HG02870 (cell line): ENCODE results near the gene NCBP3.

Experiments
- ATAC-seq: cut with Tn5 transposase; IDR thresholded peaks from one replicate; pipeline ENCODE4 v1.9.1; 2021; ENCODE audit warnings: mild to moderate bottlenecking, moderate library complexity; ENCODE audit not compliant: unreplicated experiment

Gene NCBP3, protein sequence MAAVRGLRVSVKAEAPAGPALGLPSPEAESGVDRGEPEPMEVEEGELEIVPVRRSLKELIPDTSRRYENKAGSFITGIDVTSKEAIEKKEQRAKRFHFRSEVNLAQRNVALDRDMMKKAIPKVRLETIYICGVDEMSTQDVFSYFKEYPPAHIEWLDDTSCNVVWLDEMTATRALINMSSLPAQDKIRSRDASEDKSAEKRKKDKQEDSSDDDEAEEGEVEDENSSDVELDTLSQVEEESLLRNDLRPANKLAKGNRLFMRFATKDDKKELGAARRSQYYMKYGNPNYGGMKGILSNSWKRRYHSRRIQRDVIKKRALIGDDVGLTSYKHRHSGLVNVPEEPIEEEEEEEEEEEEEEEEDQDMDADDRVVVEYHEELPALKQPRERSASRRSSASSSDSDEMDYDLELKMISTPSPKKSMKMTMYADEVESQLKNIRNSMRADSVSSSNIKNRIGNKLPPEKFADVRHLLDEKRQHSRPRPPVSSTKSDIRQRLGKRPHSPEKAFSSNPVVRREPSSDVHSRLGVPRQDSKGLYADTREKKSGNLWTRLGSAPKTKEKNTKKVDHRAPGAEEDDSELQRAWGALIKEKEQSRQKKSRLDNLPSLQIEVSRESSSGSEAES

DNA sequence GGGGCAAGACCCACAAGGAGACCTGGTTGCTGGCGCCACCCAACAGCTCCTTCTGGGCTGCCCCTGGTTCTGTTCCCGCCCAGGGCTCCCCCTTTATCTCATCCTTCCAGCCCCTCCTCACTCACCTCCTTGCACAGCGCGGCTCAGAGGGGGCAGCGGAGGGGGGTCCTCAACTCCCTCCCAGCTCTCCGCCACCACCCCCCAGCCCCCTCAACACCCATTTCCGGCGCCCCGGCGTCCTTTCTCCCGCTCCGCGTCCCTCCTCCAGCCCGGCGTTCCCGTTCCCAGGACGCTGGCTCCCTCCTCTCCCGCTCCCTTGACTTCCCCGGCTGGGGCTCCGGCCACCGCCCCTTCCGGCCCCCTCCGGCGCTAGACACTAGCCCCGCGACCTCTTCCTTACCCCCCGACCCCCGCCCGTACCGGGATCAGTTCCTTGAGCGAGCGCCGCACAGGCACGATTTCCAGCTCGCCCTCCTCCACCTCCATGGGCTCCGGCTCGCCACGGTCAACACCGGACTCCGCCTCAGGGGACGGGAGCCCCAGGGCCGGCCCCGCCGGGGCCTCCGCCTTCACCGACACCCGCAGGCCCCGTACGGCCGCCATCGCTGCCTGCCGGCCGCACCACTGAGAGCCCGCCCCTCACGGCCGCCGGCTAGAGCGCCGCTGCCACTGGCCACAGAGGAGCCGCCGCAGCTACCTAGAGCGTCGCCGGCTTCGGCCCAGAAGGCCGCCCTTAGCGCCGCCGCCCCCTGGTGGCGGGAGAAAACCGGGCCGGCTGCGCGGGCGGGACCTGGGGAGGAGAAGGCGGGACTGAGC lies at the start of gene NCBP3:
NCBP3 (minus strand) TSS at position 626 of the 816 bp plus-strand sequence; CDS start at position 603, 23 bp downstream.
- peak; percentile 92 for ATAC-seq

DNA sequence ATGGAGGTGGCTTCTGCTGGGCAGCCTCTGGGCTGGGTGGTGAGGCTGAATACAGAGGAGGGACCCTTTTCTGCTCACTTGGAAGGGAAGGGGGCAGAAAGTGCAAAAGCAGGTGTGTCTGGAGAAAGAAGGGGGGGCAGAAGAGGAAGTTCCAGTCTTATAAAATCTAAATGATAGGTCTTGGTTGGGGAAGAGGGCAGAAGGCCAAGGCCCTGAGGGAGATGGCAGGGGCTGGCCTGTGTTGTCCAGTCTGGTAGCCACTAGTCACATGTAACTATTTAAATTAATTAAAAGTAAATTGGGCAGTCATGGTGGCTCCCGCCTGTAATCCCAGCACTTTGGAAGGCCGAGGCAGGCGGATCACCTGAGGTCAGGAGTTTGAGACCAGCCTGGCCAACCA lies 49.3 kb upstream of the NCBP3 start:
- no peak for ATAC-seq

DNA sequence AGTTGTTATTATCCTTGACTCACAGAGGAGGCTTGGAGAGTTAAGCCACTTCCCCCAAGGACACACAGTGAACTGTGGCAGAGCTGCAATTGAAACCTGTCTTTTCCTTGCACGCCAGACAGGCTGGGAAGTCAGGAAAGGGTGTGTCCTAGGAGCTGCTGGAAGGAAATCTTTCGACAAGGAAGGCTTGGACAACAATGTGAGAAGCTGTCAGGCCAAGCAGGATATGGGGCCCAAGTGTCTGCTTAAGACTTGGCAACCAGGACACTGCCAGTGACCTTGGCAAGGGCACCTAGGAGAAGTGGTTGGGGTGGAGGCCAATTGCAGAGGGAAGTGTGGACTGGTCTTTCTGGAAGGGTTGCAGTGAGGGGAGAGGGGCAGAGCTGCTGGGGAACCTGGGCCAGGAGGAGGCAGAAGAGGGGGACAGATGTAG lies 48.9 kb upstream of the NCBP3 start:
- ATAC-seq: no peak

DNA sequence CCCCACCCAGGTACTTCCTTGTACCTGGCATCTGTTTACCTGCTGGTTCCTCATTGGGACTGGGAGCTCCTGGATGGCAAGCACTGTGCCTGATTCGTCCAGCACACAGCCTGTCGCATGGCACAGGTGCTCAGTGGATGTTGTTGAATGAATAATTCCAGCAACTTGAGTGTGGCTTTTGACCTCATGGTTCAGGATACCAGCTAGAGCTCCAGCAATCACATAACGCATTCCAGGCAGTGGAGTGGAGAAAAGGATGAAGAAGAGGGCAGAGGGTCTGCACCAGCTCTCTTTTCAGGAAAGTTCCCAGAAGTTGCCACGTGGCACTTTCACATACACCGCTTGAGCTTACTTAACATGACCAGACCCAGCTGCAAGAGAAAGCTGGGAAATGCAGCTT lies 48.1 kb upstream of the NCBP3 start:
- no peak for ATAC-seq

DNA sequence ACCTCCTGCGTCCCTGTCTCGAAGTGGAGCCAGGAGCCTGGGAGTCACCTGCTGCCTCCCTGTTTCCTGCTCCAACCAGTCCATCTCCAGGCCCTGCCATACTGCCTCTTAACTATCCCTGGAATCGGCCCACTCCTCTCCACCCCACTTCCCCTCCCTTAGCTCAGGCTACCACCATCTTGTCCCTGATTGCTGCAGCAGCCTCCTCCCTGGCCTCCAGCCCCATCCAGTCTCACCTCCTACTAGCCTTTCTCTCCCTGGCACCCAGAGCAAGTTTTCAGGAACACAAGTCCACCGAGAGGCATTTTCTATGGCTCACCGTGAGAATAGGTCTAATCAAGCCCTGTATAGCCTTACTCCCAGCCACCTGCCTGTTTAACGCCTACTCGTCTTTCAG lies 47.7 kb upstream of the NCBP3 start:
- no peak for ATAC-seq

DNA sequence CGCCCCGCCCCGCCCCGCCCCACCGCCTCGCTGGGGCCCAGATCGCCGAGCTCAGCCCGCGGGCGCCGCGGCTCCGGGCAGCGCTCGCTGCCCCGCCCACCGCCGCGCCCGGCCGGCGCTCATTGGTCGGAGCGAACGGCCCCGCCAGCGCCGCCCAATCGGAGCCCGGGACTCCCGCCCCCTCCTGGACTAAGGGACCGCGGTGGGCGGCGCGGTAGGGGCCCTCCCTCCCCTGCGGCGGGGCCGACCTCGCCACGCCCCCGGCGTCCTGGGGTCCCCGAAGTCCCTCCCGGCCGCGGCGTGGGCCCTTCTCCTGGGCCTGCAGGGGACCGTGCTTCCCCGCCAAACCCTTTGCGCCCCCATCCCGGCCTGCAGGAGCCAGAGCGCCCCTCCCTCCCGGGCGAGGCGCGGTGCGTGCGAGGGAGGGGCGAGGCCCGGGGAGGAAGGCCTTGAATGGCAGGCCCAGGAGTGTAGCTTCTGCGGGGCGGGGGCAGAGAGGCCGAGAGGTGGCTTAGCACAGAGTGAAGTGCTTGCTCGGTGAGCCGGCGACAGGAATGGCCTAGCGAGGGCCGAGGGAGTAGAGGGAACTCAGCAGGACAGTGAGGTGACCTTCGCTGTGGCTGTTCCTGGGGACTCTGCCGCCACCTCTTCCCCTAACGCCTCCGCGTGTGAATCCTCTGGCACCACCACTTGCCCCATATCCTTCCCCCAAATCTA lies 47.1 kb upstream of the NCBP3 start, which contains the start of gene CAMKK1:
CAMKK1 (minus strand) TSS at position 51 of the 717 bp plus-strand sequence. CDS start 7,366 bp downstream, outside the sequence.
- peak; percentile 83 for ATAC-seq

DNA sequence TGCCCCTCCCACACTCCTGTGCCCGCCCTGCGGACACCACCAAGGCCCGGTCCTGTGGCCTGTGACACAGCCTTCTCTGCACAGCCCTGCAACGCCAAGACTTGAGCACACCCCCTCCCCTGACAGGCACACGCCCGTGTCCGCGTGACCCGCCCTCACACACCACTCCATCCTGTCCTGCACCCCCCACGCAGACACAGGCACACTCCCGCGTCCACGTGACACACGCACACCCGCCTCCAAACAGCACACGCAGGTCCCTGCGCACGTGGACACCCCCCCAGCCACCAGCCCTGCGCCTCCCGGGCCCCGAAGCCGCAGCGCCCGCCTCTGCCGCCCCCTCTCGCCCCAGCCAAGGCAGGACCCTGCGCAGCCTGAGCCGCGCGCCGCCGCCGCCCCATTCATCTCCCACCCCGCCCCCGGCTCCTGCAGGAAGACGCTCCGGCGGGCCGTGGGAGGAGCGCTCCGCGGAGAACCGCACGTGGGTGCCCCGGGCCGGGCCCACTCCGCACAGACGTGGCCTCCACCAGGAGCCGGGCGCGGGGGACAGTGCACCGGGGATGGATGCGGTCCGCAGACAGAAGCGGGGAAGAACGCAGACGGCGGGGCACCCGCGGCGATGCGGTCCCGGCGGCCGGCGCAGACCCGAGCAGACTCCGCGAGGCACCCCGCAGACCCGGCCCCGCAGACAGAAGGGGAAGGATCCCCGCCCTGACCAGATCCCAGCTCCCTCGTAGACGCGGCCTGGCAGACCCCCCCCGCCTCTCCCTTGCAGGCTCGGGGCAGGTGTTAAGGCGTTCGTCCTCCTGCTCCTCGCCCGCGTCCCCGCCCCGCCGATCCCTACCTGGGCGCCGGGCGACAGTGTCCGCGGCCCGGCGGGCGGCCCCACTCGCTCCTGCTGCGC lies 46.3 kb upstream of the NCBP3 start:
- peak; percentile 7 for ATAC-seq

DNA sequence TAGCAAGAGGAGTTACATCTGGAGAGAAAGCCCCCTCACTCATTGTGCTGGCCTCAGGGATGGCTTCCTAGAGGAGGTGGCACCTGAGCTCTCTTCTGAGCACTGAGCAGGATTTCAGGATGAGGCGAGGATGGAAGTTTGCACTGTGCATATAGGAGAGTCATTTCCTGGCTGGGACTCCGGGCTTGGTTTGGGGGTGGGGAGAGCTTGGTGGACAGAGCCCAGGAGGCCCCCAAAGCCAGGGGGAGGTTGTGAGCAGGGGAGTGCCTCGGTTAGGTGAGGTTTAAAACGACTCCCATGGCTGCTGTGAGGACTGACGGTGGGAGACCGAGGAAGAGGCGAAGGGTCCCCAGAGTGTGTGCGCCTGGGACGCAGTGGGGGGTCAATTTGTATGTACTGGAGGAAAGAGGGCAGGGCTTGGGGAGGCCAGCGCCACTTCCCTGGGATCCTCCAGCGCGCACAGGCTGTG lies 45.6 kb upstream of the NCBP3 start:
- no peak for ATAC-seq

DNA sequence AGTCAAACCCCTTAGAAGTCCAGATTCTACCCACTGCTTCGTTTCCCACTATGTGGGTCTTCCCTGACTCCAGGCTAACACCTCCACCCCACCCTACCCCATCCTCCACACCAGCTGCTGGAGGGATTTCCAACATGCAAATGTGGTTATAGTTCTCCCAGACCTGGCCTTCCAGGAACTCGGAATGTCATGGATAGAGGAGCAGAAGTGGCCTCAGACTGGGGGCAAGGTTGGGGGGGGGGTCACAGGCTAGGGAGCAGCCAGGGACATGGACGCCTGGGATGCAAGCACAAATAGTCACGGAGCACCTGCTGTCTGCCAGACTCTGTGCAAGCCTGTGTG lies 44.8 kb upstream of the NCBP3 start:
- ATAC-seq: no peak

DNA sequence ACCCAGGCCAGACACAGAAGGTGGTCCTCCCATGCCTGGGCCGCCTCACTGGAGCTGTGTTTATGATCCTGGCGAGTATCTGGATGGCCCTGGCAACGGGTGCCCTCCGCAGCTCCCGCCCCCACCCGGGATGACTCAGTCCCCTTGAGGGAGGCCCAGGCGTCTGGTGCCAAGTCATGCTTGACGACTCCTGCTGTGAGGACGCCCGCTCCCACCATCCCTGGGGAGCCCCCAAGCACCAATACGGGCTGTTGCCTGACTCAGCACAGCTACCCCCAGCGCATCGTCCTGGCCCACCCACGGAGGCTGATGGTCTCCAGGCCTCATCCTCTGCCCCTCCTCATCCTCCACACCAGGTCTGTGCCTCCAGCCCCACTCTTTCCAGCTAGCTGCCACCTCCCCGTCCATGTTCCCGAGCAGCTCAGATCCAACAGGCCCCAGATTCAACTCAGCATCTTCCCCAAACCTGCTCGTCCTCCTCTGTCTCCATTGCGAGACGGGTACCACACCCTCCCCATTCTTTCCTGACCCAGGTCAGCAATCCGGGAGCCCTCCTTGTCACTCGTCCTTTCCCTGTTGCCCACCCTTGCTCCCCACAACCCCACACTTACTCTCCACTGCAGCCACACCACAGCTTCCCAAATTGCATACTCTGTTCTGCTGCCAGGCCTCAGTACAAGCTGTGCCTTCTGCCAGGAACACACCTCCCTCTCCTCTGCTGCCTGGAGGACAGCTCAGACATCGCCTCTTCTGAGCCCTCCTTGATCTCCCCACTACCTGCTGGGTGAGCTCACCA lies 44.2 kb upstream of the NCBP3 start:
- no peak for ATAC-seq

DNA sequence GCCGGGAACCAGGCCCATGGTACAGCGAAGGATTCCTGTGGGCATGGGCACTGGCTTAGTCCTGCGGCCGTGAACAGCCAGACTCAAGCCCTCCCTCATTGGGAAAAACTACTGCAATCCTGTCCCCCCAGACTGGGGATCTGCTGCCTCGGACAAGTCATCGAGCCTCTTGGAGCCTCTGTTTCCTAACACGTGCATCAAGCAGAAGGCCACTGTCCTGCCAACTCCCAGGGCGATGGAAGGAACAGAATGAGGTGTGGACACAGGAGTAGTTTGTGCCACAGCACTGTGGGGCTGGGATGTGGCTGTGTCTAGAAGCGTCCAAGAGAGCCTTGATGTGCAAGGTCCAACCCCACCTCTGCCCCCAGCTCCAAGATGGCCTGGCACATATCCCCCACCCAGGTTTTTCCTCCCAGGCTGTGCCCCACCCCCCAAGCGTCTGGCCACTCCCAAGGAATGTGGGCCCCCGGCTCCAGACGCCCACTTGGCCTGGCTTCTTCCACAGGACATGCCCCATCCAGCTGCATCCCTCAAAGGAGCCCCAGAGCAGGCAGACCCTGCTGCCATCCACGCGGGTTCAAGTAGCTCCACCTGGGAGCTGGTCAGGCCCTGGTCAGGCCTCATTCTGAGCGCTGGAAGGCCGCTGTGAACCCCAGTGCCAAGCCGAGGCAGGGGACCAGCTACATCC lies 43.4 kb upstream of the NCBP3 start:
- no peak for ATAC-seq

DNA sequence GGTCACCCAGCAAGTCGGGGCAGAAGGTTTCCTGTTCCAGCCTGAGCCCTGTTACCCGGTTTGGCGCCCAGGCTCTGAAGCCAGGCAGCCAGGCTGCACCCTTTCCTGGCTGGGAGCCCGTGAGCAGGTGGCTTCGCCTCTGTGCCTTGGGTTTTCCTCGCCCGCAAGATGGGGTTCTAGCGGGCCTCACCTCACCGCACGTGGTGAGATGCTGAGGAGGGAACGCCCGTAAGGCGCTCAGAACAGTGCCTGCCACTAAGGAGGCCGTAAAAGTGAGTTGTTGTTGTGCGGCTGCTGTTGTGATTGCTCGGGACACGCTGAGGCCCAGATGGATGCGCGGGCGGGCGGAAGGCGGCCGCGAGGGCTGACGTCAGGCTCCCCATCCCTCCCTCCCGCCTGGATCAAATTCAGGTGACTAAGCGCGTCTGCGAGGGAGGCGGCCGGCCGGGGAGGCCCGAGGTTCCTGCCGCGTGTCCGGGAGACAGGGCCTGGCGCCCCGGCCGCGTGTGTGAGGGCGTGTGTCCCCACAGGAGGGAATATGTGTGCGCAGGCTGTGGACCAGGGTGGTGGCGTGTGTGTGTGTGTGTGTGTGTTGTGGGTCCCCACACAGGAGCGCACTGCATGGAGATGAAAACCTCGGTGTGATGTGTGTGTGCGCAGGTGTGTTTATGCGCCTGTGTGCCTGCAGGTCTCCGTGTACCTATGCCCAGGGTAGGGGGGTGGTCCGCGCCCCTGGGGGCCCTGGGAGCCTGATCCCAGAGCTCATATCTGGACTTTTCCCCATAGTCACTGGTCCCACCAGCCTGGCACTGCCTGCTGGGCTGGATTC lies 42.5 kb upstream of the NCBP3 start:
- ATAC-seq: no peak

DNA sequence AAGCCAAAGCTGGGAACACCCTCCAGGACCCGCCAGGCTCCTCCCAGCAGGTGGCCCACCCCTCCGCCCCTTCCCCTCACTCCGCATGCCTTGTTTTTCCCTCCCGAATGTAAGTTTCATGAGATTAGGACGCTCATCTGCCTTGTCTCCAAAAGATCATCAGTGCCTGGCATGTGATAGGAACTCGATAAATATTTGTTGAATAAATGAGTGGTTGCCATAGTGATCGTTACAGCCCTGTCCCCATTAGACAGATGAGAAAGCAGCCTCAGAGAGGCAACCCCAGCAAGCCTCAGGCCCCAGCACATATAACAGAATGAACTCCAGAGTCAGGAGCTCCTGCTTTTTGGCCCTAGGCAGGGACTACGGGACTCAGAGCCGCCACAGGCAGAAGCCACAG lies 41.8 kb upstream of the NCBP3 start:
- no peak for ATAC-seq

DNA sequence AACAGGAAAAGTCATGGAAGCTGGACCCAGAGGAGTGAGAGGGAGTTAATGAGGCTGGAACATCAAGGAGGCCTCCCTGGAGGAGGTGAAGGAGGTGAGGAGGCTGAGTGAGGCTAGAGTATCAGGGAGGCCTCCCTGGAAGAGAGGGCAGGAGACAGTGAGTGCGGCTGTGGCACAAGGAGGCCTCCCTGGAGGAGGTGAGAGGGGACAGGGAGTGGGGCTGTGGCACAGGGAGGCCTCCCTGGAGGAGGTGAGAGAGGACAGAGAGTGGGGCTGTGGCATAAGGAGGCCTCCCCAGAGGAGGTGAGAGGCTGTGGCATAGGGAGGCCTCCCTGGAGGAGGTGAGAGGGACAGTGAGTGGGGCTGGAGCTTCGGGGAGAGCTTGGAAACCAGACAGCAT lies 41.3 kb upstream of the NCBP3 start:
- ATAC-seq: no peak

DNA sequence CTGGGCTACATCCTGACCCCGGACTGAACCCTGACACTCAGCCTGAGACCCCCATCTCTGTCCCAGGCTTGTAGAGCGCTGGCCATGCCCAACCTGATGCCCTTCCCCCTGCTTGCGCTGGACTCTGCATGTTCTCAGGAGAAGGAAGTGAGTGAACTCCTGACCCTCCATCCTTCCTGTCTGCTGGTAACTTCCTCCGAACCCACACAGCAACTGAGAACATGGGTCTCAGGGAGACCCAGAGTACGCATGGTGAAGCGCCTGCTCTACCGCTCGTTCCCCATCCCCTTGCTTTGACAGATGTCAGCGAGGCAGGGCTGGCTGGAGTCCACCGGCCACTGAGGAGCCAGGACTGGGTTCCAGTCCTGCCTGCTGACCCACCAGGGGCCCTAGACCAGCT lies 40.7 kb upstream of the NCBP3 start:
- no peak for ATAC-seq

DNA sequence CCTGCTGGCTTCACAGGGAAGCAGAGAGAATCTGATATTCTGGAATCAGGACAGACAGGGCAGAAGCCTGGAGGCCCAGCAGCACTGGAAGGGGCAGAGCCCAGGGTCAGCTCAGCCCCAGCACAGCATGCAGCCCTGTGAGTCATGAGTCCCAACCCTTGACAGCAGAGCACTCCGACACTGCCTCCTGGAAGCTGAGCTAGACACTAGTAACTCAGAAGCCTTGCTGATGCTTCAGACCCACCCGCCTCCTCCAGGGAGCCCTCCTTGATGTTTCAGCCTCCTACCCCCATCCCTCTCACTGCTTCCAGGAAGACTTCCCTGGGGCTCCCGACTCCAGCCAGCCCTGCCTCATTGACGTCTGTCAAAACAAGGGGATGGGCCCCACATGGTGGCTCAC lies 39.9 kb upstream of the NCBP3 start:
- no peak for ATAC-seq

DNA sequence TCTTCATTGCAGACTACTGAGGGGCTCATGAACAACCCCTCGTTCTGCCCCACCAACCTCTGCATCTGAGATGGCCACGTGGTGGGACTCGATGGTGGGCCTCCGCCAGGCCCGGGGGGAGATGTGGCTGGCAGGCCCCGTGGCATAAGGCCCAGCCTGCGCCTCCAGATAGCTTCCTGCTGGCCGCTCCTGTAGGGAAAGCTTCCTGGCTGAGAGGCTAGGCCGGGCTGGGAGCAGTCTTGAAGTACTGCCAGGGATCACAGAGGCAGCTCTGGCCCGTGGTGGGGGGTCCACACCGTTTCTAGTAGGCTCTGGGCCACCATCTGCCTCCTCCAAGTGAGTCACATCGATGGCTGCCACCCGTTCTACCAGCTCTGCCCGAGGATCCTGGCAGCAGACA lies 39.2 kb upstream of the NCBP3 start:
- ATAC-seq: no peak

DNA sequence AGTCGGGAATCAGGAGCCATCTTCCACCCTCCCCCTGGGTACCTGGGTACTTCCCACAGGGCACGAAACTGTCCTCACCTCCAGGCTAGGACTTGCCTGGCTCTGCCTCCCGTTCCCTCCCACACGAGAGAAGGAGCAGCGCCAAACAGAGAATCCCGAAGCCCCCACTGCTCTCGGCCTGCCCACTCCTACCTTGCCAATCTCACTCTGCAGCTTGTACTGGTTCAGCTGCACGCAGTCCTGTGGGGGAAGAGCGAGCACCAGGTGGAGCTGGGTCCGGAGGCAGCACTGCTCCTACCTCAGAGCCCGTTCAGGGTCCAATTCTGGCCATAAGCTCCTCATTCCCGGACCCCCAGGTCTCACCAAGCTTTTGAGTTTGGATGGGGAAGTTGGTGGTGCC lies 38.1 kb upstream of the NCBP3 start:
- no peak for ATAC-seq
